SJSA1 (cell line): ENCODE data around the gene EPSTI1. TPM values are rescaled to one million over a fixed set of nuclear protein-coding genes. Genes with fewer than 3 reads are reported as not detected.

ENCODE experiments used
- DNase-seq, 2 experiments: peaks; one replicate each; pipeline ENCODE4 v3.0.0-alpha.2; 2015 to 2020; ENCODE audit warnings: low spot score in 2 of 2, low read depth in 1 of 2
- H3K27ac ChIP-seq: fragments of 250-450 bp; sonication (Bioruptor Pico); 2 replicates; pipeline ENCODE4 v1.5.1; 2020; ENCODE audit warnings: mild to moderate bottlenecking, moderate library complexity
- H3K27me3 ChIP-seq: fragments of 250-450 bp; sonication (Bioruptor Pico); replicated peaks from 2 replicates; pipeline ENCODE4 v1.5.1; 2020; ENCODE audit warnings: mild to moderate bottlenecking, moderate library complexity
- H3K36me3 ChIP-seq: fragments of 250-450 bp; sonication (Bioruptor Pico); 2 replicates; pipeline ENCODE4 v1.5.1; 2020; ENCODE audit warnings: mild to moderate bottlenecking
- H3K4me1 ChIP-seq: fragments of 250-450 bp; sonication (Bioruptor Pico); replicated peaks from 2 replicates; pipeline ENCODE4 v1.6.1; 2021; ENCODE audit warnings: mild to moderate bottlenecking
- H3K4me3 ChIP-seq: fragments of 250-450 bp; sonication (Bioruptor Pico); 2 replicates; pipeline ENCODE4 v1.5.1; 2020; ENCODE audit warnings: mild to moderate bottlenecking
- H3K9me3 ChIP-seq: fragments of 250-450 bp; sonication (Bioruptor Pico); replicated peaks from 2 replicates; pipeline ENCODE4 v1.5.1; 2020; ENCODE audit warnings: mild to moderate bottlenecking
- total RNA-seq: library from RNA; depleted of rRNA; stranded (reverse); fragments of >200 nt; shearing (Covaris generic); gene quantifications from 2 replicates; pipeline ENCODE4 v1.2.3, GENCODE V29; 2014

Gene EPSTI1
- total RNA-seq, 1 experiment from 2014 or later: 21.3 TPM

- Histone ChIP-seq H3K4me1 (no peaks in the 10 kb centered on the region), H3K27ac (no peak overlapping the region), H3K36me3 (peaks cover 2% of the 10 kb centered on the region; the same call in 1 of the 2 replicates), H3K4me3 (no peak overlapping the region), H3K27me3 (no peaks in the 10 kb centered on the region), H3K9me3 (no peaks in the 10 kb centered on the region)
- no peak for DNase-seq
These were observed 18.5 kb downstream of the EPSTI1 start for GRCh38 chr13:42973581-42973980.

- Histone ChIP-seq H3K4me3 (no peak overlapping the region), H3K27ac (no peak overlapping the region), H3K27me3 (no peaks in the 10 kb centered on the region), H3K36me3 (peaks cover 5% of the 10 kb centered on the region; the same call in 1 of the 2 replicates), H3K4me1 (no peaks in the 10 kb centered on the region), H3K9me3 (no peaks in the 10 kb centered on the region)
- no peak for DNase-seq
These were observed 20.2 kb downstream of the EPSTI1 start for GRCh38 chr13:42971691-42972347.

- DNase-seq: peak in 1 of 2 experiments; percentile 33
- Histone ChIP-seq H3K27ac (no peak overlapping the region), H3K4me3 (no peak overlapping the region), H3K4me1 (no peaks in the 10 kb centered on the region), H3K36me3 (peaks cover 5% of the 10 kb centered on the region; the same call in 1 of the 2 replicates), H3K27me3 (no peaks in the 10 kb centered on the region), H3K9me3 (no peaks in the 10 kb centered on the region)
These were observed 21.0 kb downstream of the EPSTI1 start for GRCh38 chr13:42970824-42971690.

GRCh38 chr13:42969565-42970172 lies 22.4 kb downstream of the EPSTI1 start:
- DNase-seq: peak; percentile 44 to 73

DNA sequence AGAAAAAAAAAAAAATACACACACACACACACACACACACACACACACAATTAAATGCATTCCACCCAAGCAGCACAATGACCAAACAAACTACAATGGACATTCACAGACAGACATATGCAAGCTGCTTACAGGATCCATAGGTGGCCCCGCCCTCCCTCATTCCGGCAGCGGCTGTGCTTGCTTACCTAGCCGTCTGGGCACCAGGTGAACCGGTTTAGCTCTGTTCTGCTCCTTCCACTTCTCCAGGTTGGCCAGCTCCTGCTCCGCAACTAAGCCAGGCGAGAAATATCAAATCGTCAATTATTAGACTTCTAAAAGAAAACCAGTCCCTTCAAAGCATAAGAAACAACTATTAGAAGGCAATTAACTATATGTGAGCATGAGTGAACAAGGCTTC lies 23.1 kb downstream of the EPSTI1 start:
- no peak overlapping the region for H3K4me3 ChIP-seq
- H3K27ac ChIP-seq: no peak overlapping the region
- H3K9me3 ChIP-seq: no peaks in the 10 kb centered on the region
- H3K36me3 ChIP-seq: peaks cover 6% of the 10 kb centered on the region
- no peak for DNase-seq
- H3K27me3 ChIP-seq: no peaks in the 10 kb centered on the region
- peaks cover 15% of the 10 kb centered on the region for H3K4me1 ChIP-seq

More at GRCh38 chr13:42969565-42970172, 22.4 kb downstream of the EPSTI1 start:
- Histone ChIP-seq H3K4me3 (no peak overlapping the region), H3K4me1 (peaks cover 8% of the 10 kb centered on the region), H3K27ac (no peak overlapping the region), H3K27me3 (no peaks in the 10 kb centered on the region), H3K9me3 (no peaks in the 10 kb centered on the region), H3K36me3 (peaks cover 5% of the 10 kb centered on the region; the same call in 1 of the 2 replicates)

DNA sequence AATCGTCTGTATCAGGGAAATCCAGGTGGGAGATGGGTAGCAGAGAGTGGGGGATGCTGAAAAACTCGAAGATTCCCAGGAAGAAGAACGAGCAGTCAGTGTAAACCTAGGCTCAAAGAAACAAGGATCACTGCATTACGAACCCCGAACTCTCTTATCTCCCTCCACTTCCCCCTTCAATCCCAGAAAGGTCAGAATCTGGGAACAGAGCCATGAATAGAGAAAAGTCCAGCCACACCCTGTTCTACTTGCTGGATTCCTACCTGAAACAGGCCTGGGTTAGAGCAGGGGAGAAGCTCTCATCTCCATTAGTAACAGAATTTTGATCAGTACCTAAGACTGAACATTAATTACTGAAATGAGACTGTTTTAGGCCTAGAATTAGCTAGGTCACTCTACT lies 24.4 kb downstream of the EPSTI1 start:
- DNase-seq: no peak
- Histone ChIP-seq H3K36me3 (peaks cover 16% of the 10 kb centered on the region), H3K4me3 (no peak overlapping the region), H3K4me1 (peaks cover 17% of the 10 kb centered on the region), H3K27me3 (no peaks in the 10 kb centered on the region), H3K9me3 (no peaks in the 10 kb centered on the region), H3K27ac (no peak overlapping the region)

DNA sequence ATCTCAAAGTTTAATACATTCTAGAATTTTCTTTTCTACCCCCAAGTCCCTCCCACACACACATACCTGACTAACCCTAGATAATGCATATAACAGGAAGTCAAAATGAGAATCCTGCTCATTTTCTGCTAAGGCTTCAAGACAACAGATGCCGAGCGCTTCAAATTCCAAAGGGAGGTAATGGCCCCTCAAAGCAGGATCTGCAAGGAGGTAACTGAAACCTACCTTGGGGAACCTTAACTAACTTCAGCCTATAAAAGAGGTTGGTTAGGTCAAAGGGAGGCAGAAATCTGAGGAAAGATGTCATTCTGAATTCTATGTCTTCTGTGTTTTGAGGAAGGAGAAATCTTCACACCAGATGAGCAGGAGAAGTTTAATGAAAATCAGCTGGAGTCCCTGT lies 26.8 kb downstream of the EPSTI1 start:
- Histone ChIP-seq H3K4me3 (no peak overlapping the region), H3K4me1 (peaks cover 17% of the 10 kb centered on the region), H3K36me3 (peaks cover 28% of the 10 kb centered on the region), H3K9me3 (no peaks in the 10 kb centered on the region), H3K27ac (no peak overlapping the region), H3K27me3 (no peaks in the 10 kb centered on the region)
- DNase-seq: no peak

- Histone ChIP-seq H3K36me3 (peaks cover 28% of the 10 kb centered on the region), H3K4me1 (peaks cover 17% of the 10 kb centered on the region), H3K27ac (no peak overlapping the region), H3K9me3 (no peaks in the 10 kb centered on the region), H3K4me3 (no peak overlapping the region), H3K27me3 (no peaks in the 10 kb centered on the region)
- DNase-seq: peak in 1 of 2 experiments; percentile 29
These were observed 27.3 kb downstream of the EPSTI1 start for GRCh38 chr13:42964761-42965161.

- Histone ChIP-seq H3K36me3 (peaks cover 30% of the 10 kb centered on the region), H3K4me3 (no peak overlapping the region), H3K27ac (no peak overlapping the region), H3K9me3 (no peaks in the 10 kb centered on the region), H3K4me1 (peaks cover 9% of the 10 kb centered on the region), H3K27me3 (no peaks in the 10 kb centered on the region)
- DNase-seq: no peak
These were observed 32.4 kb downstream of the EPSTI1 start for GRCh38 chr13:42959615-42960014.

- no peak overlapping the region for H3K27ac ChIP-seq
- no peak for DNase-seq
- H3K4me3 ChIP-seq: no peak overlapping the region
- peaks cover 28% of the 10 kb centered on the region for H3K36me3 ChIP-seq
- no peaks in the 10 kb centered on the region for H3K4me1 ChIP-seq
- H3K27me3 ChIP-seq: no peaks in the 10 kb centered on the region
- no peaks in the 10 kb centered on the region for H3K9me3 ChIP-seq
These were observed 34.2 kb downstream of the EPSTI1 start for GRCh38 chr13:42957881-42958280.

- no peak overlapping the region for H3K4me3 ChIP-seq
- DNase-seq: no peak
- H3K27me3 ChIP-seq: no peaks in the 10 kb centered on the region
- H3K27ac ChIP-seq: no peak overlapping the region
- H3K9me3 ChIP-seq: no peaks in the 10 kb centered on the region
- H3K36me3 ChIP-seq: peaks cover 15% of the 10 kb centered on the region
- no peaks in the 10 kb centered on the region for H3K4me1 ChIP-seq
These were observed 41.9 kb downstream of the EPSTI1 start for GRCh38 chr13:42950181-42950580.

DNA sequence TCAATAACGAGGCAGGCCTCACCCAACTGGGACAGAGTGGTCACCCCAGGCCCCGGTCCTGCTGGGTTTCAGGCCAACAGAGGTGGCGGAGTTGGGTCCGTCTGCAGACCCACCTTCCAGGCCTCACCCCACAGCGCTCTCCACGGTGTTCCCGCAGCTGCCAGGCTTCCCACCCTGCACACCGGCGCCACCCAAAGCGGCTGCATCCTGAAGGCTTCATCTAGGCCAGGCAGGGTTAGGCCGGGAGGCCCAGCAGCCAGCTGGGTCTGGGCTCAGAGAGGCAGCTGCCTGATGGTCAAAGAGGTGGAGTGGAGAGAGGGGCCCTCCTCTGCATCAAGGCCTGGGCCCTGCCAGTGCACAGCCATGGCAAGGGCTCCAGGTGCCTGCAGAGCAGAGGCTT lies 44.1 kb downstream of the EPSTI1 start:
- peaks cover 7% of the 10 kb centered on the region; the same call in 1 of the 2 replicates for H3K36me3 ChIP-seq
- H3K4me1 ChIP-seq: no peaks in the 10 kb centered on the region
- H3K9me3 ChIP-seq: no peaks in the 10 kb centered on the region
- no peak overlapping the region for H3K4me3 ChIP-seq
- no peak for DNase-seq
- H3K27ac ChIP-seq: no peak overlapping the region
- H3K27me3 ChIP-seq: no peaks in the 10 kb centered on the region

DNA sequence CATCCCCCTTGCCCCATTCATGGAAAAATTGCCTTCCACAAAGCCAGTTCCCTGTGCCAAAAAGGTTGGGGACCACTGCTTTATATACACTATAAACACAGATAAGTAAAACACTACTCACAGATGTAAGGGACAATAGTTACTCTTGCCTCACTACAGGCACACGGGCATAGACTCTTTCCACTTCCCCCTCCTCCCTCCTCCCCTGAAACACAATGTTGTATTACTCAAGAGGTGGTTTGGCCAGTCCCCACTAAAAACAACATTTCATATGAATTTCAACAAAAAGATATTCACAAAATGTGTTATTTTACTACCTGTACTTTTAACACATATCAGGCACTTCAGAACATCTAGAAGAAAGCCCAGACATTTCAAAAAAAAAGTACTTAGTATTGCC lies 45.1 kb downstream of the EPSTI1 start:
- DNase-seq: no peak
- Histone ChIP-seq H3K4me1 (no peaks in the 10 kb centered on the region), H3K27me3 (no peaks in the 10 kb centered on the region), H3K9me3 (no peaks in the 10 kb centered on the region), H3K4me3 (no peak overlapping the region), H3K36me3 (peaks cover 5% of the 10 kb centered on the region; the same call in 1 of the 2 replicates), H3K27ac (no peak overlapping the region)
